NAMALWA (cell line): Measurements from ENCODE around the gene HSDL2.

Experiments used
- DNase-seq: peaks from one replicate; pipeline ENCODE4 v3.0.0-alpha.2; 2015; ENCODE audit warnings: low spot score

HSDL2 gene

DNA sequence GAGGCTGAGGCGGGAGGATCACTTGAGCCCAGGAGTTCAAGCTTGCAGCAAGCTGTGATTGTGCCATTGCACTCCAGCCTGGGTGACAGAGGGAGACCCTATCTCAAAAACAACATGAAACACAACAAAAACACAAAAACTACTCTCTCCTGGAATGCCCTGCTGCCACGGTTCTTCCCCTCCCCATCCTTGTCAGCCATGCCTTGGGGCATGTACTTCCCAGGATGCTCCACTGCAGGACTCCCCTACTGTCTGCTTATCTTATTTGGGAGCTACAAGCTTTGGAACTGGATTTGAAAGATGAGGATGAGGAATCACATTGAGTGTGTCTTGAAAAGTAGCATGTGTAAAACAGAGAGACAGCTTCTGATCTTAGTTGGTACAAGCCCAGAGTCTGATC is 66.6 kb downstream of the HSDL2 start:
- DNase-seq: no peak

DNA sequence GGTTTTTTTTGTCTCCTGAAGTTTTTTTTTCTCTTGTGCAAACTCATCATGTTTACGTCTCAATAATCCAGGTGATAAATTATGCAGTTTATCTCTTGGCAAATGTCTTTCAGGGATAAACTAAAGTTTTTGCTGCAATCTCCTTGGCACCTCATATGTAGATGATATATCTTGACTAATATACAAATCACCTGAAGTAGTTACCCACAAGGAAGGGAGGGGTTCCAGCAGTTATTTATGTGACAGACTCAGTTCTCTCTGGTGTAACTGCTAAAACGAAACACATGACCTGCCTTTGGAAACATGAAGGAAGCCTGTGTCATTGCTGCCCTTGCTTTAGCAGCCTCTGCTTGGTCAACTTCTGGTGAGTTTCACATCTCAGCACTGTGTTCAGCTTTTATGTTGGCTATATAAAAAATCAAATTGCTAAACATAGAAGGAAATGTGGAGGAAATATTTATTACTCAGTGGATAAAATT is 67.4 kb downstream of the HSDL2 start:
- no peak for DNase-seq

DNA sequence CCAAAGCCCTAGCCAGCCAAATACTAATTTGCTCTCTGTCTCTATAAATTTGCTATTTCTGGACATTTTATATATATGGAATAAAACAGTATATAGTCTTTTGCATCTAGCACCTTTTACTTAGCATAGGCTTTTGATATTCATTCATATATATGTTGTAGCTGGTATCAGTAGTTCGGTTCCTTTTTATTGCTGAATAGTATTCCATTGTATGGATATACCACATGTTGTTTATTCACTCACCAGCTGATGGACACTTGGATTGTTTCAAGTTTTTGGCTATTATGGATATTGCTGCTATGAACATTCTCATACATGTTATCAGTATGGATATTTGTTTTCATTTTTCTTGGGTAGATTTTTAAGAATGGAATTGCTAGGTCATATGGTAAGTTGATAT is 82.9 kb downstream of the HSDL2 start:
- no peak for DNase-seq

DNA sequence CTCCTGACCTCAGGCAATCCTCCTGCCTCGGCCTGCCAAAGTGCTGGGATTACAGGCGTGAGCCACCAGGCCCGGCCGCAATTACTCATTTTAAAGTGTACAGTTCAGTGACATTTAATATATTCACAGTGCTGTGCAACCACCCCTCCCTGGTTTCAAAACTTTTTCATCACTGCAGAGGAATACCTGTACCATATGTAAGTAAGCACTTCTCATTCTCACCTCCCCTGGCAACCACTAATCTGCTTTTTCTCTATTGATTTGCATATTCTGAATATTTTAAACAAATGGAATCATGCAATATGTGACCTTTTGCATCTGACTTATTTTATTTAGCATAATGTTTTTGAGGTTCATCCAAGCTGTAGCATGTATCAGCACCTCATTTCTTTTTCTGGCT is 85.4 kb downstream of the HSDL2 start:
- DNase-seq: no peak

DNA sequence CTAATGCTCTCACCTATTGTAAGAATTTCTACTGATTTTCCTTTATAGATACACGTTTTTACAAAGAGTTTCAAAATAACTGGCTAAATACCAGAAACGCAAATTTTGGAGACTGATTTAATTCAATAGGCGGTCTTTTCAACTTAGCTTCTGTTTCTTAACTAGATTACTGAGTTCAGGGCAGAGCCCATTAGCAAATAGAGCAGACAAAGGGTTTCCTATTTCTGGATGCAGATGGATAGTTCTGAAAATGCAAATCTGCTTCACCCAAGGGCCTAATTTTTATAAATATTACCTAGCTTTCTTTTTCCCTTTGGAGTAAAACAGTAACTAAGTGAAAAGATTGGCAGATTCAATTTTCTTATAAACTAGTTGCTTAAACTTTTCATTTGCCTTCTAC is 93.1 kb downstream of the HSDL2 start:
- no peak for DNase-seq

DNA sequence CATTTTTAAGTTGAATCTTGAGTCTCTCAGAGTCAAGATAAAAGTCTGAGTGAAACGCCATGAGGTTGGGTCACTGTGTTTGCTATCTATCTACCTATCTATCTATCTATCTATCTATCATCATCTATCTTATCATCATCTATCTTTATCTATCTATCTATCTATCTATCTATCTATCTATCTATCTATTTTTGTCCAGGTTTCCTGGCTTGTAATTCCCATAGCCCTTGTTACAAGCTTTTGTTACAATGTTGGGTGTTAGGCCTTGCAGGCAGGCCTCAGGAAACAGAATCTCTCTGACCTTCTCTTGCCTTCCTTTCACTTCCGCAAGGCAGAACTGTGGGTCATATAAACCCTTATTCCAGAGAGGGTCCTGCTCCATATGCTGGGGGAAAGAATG is 94.1 kb downstream of the HSDL2 start:
- no peak for DNase-seq

DNA sequence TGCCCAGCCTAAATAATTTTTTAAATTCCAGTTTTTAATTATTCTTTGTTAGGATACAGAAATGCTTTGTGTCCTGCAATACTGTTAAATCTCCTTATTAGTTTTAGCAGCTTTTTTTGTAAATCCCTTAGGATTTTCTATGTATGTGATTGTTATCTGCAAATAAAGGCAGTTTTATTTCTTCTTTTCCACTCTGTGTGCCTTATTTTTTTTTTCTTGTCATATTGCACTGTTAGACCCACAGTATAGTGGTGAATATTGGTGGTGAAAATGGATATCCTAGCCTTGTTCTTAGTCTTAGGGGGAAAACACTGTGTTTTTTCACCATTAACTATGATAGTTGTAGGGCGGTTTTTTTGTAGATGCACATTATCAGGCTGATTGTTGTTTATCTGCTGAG is 95.4 kb downstream of the HSDL2 start:
- no peak for DNase-seq

DNA sequence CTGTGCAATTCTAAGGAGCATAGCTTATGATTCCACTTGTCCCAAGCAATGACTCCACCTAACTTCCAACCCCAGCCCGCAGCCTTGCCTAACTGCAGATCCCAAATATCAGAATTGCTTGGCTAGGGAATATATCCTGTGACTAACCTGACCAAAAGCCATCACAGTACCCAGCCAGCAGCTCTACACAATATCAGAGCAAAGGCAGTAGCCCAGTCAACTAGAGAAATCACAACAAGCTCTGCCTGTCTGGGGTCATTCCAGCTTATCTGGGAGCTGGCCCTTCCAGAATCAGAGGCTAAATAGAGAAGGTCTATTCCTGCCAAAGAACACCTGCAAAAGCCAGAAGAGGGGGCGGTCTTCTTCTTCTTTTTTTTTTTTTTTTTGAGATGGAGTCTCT is 97.4 kb downstream of the HSDL2 start:
- no peak for DNase-seq

DNA sequence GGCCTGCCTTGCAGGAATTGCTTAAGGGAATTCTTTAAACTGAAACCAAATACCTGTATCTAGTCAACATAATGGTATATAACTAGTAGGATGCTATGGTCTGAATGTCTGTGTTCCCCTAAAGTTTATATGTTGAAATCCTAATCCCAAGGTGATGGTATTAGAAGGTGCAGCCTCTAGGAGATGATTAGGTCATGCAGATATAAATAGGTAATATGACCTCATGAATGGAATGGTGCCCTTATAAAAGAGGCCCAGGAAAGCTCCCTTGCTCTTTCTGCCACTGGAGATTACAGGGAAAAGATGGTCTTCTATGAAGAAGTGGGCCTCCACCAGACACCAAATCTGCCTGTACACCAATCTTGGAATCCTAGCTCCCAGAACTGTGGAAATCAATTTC is 99.3 kb downstream of the HSDL2 start:
- DNase-seq: no peak

DNA sequence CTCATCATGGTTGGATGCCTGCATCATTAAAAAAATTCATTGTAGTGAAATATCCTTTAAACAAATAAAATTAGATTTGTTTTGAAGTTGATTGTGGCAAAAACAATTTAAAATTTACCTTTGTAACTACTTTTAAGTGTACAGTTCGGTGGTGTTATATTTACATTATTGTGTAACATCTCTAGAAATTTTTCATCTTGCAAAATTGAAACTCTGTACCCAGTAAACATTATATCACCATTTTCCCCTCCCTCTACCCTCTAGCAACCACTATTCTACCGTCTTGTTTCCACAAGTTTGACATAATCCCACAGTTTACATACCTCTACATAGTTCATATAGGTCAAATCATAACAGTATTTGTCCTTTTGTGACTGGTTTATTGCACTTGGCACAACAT is 104.7 kb downstream of the HSDL2 start:
- no peak for DNase-seq

DNA sequence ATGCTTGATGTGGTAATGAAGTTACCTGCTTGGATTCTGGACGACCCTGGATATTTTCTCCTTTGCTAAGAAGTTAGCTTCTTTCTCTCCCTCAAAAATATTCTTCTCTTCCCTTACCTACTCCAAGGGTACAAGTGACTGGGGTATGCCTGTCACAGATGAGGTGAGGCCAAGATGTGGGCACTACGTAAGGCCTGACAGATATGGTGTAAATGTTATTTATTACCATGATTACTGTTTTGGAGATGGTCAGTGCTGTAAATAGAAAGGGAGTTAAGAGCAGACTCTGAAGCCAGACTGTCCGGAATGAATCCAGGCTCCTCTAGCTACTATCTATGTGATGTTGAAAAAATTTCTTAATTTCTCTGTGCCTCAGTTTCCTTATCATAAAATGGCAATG is 105.7 kb downstream of the HSDL2 start:
- DNase-seq: no peak

DNA sequence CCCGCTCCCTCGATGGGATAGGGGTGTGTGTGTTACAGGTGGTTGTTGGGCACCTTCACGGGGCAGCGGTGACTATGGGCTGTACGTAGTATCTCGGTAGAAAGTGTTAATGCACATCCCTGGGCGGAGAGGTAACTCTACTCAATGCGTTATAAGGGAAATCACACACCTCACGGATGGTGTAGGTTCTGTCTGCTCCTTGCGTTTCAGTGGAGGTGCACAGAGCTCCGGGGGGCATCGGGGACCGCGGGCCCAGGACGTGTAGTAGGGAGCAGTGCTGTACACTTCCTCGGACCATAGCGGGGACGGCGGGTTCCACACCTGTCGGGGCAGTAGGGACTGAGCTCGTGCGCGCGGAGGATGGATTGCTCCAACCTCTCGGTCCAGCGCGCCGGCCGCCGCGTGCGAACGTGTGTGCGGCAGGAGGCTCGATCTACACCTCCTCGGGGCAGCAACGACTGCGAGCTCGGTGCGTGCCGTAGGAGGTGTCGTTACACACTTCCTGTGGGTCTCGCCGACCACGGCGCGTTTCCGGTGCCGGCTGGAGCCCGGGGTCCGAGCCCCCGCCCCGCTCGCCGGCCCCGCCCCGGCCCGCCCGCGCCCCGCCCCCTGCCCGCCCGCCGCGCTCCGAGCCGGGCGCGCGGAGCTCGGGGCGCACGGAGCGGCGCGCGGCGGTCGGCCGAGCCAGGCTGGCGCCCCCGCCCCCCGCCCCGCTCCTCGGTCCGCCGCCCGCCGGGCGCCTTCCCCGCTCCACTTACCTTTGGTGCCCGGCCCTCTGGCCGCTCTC is 106.5 kb downstream of the HSDL2 start, which contains the start of gene KIAA1958:
TSS of gene KIAA1958 (plus strand) at position 607 of the 787 bp plus-strand sequence. CDS start 87,254 bp downstream, outside the sequence.
- DNase-seq: peak; percentile 89

DNA sequence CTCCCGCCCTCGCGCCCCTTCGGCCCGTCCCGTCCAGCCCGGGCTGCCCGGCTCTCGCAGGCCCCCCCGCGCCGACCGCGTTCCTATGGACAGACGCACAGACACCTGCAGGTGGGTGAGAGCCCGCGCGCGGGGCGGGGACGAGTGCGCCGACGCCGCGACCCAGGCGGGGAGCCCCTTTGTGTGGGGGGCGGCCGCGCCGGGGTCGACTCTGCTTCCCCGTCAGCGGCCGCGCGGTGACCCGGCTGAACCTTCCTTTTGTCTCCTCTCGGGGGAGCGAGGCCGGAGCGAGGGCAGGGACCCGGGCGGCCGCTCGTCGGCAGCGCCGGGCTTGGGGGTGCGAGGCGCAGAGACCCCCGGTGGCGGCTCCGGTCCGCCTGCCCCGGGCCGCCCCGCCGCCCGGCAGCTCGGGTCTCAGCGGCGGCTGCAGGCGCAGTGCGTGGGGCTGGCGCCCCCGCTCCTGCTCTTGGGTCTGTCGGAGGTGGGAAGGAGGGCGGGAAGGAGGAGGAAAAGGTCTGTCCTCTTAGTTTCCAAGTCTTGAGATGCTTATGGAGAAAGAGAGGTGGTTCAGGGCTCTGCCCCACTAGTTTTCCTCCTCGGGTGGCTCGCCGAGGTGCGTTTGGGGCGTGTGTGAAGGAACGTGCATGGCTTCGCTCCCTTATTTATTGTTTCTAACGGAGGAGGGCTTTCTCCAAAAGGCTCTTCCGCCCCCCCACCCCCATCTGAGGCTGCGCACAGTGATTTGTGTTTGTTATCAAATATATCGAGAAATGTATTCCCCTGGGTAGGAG is 107.3 kb downstream of the HSDL2 start:
- DNase-seq: peak; percentile 81

DNA sequence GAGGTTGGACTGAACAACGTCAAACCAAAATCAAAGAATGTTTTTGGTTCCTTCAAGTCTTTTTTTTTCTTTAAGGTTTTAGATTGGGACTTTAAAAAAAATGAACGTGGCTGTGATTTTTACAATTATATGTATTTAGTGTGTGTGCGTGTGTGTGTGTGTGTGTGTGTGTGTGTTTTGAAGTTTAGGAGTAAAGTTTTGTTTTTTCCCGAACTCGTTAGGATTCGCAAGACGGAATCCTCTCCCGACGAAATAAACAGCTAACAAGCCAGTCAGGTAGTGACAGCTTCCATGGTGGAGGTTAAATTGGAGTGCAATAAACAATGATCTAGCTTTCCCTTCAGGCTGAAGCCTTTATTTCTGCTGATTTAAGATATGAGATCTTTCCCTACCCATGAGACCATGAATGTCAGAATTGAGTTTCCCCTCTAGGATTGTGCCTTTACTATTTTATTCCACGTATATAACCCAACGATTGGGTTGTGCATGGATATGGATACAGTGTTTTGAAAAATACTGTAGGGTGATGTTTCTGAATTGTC is 108.0 kb downstream of the HSDL2 start:
- peak; percentile 34 for DNase-seq

DNA sequence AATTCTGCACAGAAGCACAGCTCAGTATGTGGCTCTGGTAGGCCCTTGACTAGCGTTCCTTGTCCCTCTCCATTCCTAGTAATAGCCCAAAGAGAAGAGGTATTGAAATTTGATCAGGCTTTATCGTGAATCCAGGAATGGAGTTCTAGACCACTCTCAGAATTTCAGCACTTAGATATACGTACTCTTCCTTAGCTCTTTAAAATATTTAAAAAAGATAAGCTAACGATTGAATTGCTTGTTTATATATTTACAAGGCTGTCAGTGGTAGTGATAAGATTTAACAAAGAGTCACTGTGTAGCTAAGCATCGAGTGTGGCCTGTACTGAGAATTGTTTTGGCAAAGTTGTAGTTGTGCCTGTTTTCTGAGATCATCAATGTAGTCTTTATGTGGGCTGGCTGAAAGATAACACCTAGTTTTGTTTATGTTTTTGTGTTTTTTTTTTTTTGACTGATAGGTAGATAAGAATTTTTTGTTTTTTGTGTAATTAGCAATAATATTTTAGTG is 109.2 kb downstream of the HSDL2 start:
- no peak for DNase-seq

DNA sequence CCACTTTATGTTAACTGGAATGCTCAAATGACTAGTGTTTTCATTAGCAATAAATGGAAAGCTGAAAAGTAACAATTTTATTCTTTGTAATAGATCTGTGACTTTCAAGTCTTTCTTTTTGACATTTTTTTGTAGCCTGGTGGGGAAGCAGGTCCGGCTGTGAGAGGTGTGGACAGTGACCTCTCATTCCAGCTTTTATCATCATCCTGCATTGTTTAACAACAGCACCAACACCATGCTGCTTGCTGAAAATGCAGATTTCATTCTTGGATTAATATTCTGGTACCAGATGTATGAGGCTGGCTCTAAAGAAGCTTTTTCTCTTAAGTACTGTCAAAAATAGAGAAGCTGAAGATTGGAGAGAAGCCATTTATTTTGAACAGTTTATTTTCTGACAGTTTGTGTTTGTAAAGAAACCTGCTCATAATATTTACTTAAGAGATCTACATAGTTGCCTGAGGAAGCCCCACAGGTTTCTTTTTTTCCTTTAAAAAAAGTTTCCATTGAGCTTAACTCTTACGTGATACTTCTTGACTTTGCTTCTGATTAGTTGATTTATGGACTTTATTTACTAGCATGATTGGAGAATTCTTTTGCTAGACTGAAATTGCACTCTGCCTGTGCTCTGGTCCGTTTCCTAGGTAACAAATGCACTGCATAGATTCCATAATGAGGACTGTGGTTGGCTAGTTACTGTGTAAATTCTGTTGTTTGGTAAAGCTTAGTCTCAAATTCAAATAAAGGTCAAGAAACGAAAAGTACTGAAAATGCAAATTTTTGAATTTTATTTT is 110.2 kb downstream of the HSDL2 start:
- peak; percentile 24 for DNase-seq

DNA sequence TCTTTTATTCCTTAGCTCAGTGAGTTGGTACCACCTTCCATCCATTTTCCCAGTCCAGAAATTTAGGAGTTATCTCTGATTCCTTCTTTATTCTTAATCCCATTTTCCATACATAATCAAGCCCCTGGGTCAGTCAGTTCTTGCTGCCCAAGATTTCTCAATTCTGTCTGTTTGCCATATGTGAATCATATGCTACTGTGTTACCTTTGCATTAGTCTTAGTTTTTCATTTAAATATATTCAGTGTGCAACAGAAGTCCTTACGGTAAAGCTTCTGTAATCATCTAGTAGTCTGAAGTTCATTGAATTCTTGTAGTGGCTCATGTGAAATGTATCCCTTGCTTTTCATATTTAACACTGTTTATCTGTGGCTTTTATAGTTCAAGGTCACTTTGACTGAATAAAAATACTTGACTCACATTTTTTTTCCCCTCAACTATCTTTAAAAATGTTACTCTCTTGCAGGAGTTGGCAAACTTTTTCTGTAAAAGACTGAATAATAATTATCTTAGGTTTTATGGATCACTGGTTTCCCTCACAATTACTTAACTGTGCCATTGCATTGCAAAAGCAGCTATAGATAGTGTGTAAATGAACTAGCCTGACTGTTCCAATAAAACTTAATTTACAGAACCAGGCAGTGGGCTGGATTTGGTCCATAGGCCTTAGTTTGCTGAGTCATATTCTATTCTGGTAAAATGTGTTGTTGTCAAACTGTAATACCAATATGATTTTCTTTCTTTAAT is 113.7 kb downstream of the HSDL2 start:
- DNase-seq: no peak

DNA sequence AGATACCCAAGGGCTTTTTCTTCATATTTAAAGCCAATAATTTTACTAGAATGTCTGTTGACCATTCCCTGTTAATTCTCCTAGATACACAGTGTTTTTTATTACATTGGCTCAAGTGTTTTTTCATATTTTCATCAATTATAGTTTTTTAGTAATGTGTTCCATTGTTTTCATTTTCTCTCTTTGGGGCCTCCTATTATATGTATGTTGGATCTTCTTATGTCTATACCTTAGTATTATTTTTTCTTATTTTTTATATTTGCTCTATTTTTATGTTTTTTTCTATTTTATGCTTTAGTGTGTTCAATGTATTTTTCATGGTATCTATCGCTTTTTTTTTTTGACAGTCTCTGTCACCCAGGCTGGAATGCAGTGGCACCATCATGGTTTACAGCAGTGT is 114.2 kb downstream of the HSDL2 start:
- no peak for DNase-seq

DNA sequence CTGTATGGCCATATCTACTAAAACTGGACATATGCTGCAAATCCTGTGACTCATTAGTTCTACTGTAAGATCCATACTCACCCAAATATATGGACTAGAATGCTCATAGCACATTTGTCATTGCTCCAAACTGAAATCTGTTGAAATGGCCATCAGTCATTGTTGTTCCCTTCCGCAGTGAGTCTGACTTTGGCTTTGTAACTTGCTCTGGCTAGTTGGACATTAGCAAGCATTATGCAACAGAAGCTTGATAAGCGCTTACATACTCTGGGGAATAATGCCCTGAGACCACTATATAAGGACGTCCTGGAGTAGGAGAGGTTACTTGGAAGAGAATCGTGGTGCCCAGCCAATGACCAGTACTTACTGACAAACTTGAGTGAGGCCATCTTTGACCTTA is 115.7 kb downstream of the HSDL2 start:
- DNase-seq: no peak

DNA sequence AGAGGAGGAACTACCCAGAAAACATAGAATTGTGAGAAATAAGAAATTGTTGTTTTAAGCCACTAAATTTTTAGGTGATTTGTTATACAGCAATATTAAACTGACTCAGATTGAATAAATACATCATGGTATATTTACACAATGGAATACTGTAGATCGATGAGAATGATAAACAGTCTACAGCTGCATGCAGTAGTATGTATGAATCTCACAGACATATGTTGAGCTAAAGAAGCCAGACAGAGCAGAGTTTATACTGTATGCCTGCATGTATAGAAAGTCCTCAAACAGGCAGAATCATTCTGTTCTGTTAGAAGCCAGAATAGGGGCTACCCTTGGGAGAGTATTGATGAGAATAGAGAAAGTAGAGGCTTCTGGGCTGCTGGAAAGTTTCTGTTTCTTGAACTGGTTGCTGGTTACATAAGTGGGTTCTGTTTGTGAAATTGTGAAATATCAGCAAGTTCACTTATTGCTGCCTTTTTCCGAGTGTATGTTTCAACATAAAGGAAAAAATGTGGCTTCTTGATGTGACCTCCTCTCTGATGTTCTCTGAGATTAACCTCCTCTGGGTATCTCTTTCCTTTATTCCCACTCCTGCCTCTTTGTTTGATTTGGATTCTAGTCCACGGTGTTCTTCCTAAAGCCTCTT is 116.3 kb downstream of the HSDL2 start:
- no peak for DNase-seq

DNA sequence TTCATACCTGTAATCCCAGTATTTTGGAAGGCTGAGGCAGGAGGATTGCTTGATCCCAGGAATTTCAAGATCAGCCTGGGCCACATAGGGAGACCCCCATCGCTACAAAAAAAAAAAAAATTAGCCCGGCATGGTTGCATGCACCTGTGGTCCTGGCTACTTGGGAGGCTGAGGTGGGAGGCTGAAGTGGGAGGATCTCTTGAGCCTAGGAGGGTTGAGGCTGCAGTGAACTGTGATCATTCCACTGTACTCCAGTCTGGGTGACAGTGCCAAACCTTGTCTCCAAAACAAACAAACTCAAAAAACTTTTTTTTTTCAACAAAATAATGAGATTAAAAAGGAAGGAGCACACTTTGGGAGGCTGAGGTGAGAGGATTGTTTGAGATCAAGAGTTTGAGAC is 120.9 kb downstream of the HSDL2 start:
- no peak for DNase-seq
